NB4 (cell line): ENCODE measurements around the gene RGS12.

ENCODE experiments used
- MYC ChIP-seq: IDR thresholded peaks from 2 replicates; pipeline ENCODE4 v1.6.1; 2011; ENCODE audit warnings: low read depth, low read length
- POLR2A ChIP-seq: IDR thresholded peaks from 2 replicates; pipeline ENCODE4 v1.6.1; 2011; ENCODE audit warnings: mild to moderate bottlenecking; ENCODE audit not compliant: insufficient read length; ENCODE audit errors: extremely low read depth
- TF ChIP-seq, protein P1 (sequence below): IDR thresholded peaks from one replicate; pipeline ENCODE4 v1.5.1; 2012; ENCODE audit warnings: low read depth, low read length
- TF ChIP-seq, protein P2 (sequence below): IDR thresholded peaks from 2 replicates; pipeline ENCODE4 v1.6.1; 2011; ENCODE audit warnings: low read depth, low read length

DNA sequence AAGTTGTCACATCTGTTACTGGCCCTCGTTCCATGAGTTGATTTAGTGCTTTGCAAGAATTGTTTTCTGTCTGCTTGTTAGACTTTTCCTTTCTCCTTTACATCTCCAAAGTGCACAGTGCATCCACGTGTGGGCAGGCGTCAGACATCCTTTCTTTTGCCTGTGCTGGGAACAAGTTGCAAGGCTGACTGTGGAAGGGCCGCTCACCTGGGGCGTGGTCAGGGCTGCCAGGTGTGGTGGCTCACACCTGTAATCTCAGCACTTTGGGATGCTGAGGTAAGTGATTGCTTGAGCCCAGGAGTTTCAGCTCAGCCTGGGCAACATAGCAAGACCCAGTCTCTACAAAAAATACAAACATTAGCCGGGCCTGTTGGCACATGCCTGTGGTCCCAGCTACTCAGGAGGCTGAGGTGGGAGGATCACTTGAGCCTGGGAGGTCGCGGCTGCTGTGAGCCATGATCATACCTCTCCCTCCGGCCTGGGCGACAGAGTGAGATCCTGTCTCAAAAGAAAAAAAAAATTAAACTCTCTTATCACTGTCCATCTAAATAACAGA lies 46.2 kb downstream of the RGS12 start:
- TF ChIP-seq, protein P1, sequence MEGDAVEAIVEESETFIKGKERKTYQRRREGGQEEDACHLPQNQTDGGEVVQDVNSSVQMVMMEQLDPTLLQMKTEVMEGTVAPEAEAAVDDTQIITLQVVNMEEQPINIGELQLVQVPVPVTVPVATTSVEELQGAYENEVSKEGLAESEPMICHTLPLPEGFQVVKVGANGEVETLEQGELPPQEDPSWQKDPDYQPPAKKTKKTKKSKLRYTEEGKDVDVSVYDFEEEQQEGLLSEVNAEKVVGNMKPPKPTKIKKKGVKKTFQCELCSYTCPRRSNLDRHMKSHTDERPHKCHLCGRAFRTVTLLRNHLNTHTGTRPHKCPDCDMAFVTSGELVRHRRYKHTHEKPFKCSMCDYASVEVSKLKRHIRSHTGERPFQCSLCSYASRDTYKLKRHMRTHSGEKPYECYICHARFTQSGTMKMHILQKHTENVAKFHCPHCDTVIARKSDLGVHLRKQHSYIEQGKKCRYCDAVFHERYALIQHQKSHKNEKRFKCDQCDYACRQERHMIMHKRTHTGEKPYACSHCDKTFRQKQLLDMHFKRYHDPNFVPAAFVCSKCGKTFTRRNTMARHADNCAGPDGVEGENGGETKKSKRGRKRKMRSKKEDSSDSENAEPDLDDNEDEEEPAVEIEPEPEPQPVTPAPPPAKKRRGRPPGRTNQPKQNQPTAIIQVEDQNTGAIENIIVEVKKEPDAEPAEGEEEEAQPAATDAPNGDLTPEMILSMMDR = no peak
- TF ChIP-seq POLR2A (no peak), MYC (no peak)
- TF ChIP-seq, protein P2, sequence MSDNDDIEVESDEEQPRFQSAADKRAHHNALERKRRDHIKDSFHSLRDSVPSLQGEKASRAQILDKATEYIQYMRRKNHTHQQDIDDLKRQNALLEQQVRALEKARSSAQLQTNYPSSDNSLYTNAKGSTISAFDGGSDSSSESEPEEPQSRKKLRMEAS = no peak
